VCaP (cell line): ENCODE measurements around the gene RBBP9.
"Not testable (repeated sequence)": the region's sequence is repeated elsewhere in the genome, so short reads cannot be mapped to it uniquely, and the experiment has no call there.

Experiments used
- H3K27ac ChIP-seq: fragments of 450-650 bp; 2 replicates; pipeline ENCODE4 v1.5.1; 2017
- TF ChIP-seq, protein P1 (sequence below): fragments of 450-650 bp; conservative IDR thresholded peaks from 2 replicates; pipeline ENCODE4 v1.5.1; 2017; ENCODE audit warnings: mild to moderate bottlenecking, moderate library complexity

The RBBP9 gene

DNA sequence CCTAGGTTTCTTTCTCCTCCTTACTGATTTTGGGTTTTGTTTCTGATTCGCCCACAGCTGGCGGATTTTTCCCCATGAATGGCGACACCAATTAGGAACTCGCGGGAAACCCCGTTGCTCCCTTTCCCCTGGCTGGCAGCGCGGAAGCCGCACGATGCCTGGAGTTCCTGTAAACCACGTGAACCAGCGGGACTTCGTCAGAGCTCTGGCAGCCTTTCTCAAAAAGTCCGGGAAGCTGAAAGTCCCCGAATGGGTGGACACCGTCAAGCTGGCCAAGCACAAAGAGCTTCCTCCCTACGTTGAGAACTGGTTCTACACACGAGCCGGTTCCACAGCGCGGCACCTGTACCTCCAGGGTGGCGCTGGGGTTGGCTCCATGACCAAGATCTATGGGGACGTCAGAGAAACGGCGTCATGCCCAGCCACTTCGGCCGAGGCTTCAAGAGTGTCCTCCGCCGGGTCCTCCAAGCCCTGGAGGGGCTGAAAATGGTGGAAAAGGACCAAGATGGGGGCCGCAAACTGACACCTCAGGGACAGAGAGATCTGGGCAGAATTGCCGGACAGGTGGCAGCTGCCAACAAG lies 7.5 kb upstream of the RBBP9 start:
- TF ChIP-seq, protein P1, sequence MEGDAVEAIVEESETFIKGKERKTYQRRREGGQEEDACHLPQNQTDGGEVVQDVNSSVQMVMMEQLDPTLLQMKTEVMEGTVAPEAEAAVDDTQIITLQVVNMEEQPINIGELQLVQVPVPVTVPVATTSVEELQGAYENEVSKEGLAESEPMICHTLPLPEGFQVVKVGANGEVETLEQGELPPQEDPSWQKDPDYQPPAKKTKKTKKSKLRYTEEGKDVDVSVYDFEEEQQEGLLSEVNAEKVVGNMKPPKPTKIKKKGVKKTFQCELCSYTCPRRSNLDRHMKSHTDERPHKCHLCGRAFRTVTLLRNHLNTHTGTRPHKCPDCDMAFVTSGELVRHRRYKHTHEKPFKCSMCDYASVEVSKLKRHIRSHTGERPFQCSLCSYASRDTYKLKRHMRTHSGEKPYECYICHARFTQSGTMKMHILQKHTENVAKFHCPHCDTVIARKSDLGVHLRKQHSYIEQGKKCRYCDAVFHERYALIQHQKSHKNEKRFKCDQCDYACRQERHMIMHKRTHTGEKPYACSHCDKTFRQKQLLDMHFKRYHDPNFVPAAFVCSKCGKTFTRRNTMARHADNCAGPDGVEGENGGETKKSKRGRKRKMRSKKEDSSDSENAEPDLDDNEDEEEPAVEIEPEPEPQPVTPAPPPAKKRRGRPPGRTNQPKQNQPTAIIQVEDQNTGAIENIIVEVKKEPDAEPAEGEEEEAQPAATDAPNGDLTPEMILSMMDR: no peak
- no peak overlapping the region; the same call in 1 of the 2 replicates for H3K27ac ChIP-seq

DNA sequence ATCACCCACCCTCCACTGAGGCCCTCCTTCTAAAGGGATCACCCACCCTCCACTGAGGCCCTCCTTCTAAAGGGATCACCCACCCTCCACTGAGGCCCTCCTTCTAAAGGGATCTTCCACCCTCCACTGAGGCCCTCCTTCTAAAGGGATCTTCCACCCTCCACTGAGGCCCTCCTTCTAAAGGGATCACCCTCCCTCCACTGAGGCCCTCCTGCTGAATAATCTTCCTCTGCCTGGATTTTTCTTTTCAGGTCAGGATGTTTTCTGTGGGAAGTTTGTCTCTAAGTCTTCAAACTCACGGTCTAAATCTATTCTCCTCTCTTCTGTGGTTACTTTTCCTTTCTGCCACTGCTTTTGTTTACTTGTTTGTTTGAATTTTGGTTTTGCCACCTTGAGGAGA lies 4.6 kb upstream of the RBBP9 start:
- not testable (repeated sequence) for H3K27ac ChIP-seq

DNA sequence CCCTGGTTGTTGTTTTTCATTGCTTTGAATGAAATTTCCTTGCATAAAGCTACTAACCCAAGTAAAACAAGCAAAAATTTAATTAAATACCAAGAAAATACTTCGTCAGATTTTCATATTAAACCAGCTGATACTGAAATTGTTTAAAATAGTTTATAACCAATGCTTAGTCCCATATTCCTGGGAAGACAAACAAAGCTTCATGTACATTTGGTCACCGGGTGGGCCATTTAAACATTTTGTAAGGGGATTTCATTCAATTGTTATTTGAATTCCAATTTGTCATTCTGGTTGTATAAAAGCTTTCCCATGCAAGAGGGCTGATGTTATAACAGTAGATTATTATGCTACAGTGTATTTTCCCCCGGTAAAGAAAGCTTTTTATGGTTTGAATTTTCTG lies 578 bp upstream of the RBBP9 start:
- TF ChIP-seq, protein P1: no peak
- H3K27ac ChIP-seq: peak overlapping the region; percentile 76

DNA sequence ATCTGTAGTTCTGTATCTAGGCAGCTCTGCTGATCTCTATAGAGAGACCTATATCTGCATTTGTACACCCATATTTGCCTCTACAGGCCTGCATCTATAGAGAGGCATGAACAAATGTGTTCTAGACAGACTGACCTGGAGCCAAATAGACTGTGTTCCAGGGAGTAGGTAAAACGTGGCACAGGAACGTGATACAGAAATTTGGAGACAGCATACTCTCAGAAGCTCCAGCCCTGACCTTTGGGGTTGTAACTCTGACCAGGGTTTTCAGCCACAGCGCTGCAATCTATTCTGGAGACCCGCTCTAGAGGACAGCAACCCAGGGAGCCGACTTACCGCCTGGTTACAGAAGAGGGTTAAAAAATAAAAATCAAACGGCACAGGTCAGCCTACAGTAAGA lies 983 bp downstream of the RBBP9 start:
- H3K27ac ChIP-seq: peak overlapping the region; percentile 76

DNA sequence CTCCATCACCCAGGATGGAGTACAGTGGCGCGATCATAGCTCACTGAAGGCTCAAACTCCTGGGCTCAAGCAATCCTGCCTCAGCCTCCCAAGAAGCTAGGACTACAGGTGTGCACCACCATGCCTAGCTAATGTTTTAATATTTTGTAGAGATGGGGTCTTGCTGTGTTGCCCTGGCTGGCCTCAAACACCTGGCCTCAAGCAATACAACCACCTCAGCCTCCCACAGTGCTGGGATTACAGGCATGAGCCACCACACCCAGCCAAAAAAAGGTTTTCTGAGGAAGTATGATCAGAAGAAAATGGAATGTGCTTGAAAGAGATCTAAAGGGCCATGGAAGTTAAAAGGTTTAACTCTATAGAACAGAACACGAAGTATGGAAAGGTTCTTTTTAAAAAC lies 8.7 kb downstream of the RBBP9 start:
- no peak overlapping the region for H3K27ac ChIP-seq
- TF ChIP-seq, protein P1: no peak

More for the DNA sequence above, 983 bp downstream of the RBBP9 start:
- TF ChIP-seq, protein P1: no peak

DNA sequence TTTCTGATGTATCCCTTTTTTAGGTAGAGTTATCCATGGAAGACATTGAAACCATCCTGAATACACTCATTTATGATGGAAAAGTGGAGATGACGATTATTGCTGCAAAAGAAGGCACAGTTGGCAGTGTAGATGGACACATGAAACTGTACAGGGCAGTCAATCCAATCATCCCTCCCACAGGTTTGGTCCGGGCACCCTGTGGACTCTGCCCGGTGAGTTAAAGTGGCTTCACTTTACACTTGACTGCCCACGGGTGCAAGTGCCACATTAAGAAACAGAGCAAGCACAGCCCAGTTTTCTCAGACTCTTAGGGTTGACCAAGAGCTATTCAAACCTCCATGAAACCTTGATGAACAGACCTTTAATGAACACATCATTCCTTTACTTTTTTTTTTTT lies 15.4 kb downstream of the RBBP9 start:
- no peak overlapping the region for H3K27ac ChIP-seq
- TF ChIP-seq, protein P1: no peak

DNA sequence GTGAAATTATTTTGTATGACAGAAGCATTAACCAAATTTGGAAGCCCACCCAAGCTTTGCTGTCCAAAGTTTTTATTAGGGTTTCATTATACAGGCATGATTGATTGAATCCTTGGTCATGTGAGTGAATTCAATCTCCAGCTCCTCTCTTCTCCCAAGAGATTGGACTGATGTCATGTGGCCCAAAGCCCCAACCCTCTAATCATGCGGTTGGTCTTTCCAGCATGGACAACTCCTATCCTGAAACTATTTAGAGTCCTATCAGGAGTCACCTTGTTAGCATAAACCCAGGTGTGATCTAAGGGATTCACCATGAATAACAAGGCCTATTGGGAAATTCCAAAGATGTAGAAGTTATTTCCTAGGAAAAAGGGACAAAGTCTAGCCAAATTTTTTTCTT lies 19.2 kb downstream of the RBBP9 start:
- H3K27ac ChIP-seq: no peak overlapping the region
- TF ChIP-seq, protein P1: no peak

DNA sequence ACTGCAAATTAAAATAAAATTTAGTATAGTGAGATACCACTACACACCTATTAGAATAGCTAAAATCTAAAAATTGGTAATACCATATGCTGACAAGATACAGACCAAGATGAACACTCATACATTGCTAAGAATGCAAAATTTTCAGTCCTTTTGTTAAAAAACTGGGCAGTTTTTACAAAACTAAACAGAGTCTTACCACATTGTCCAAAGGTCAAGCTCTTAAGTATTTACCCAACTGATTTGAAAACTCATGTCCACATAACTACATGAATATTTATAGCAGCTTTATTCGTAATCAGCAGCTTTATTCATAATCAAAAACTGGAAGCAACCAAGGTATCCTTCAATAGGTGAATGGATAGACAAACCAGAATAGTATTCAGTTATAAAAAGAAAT lies 19.8 kb downstream of the RBBP9 start:
- TF ChIP-seq, protein P1: no peak
- no peak overlapping the region for H3K27ac ChIP-seq
